IMR-90 (cell line): Measurements from ENCODE around the gene EMX1. TPM values are rescaled to one million over a fixed set of nuclear protein-coding genes. Genes with fewer than 3 reads are reported as not detected.

Experiments used
- ATAC-seq: fragments of 200-7000 bp; cut with Tn5 transposase; 2 replicates; pipeline ENCODE4 v1.9.1; 2020; ENCODE audit warnings: low read depth, mild to moderate bottlenecking, moderate library complexity
- BruUV-seq: library from RNA; stranded (reverse); fragments of 400-500 nt; replicated peaks from 2 replicates; lab custom pipeline; 2021; lab: Mats Ljungman, UMichigan
- CTCF ChIA-PET: fragments of 300-600 bp; formaldehyde crosslinking; extraction: SDS; loops from one replicate; lab custom pipeline; 2021; ENCODE audit warnings: antibody characterized with exemption; lab: Yijun Ruan, JAX
- POLR2A ChIA-PET: fragments of 300-600 bp; sonication (Branson Sonifier 250); formaldehyde crosslinking; loops from one replicate; lab custom pipeline; 2022; ENCODE audit warnings: antibody characterized with exemption; ENCODE audit not compliant: unreplicated experiment; lab: Charles Lee
- DNase-seq: peaks from one replicate; pipeline ENCODE4 v3.0.0; 2013
- H2AFZ ChIP-seq: replicated peaks from 2 replicates; pipeline ENCODE3; 2013; ENCODE audit warnings: low read length, mild to moderate bottlenecking; ENCODE audit not compliant: poor library complexity
- H2AK5ac ChIP-seq: 2 replicates; pipeline ENCODE4 v1.6.1; 2013; ENCODE audit warnings: low read depth, low read length, inconsistent platforms
- H2AK9ac ChIP-seq: replicated peaks from 2 replicates; pipeline ENCODE3; 2013; ENCODE audit warnings: mild to moderate bottlenecking, low read depth, low read length, moderate library complexity; ENCODE audit not compliant: poor library complexity
- H2BK120ac ChIP-seq: 2 replicates; pipeline ENCODE4 v1.6.1; 2013; ENCODE audit warnings: low read depth, low read length, inconsistent platforms
- H2BK15ac ChIP-seq: 3 replicates; pipeline ENCODE4 v1.6.1; 2013; ENCODE audit warnings: low read depth, low read length, inconsistent platforms
- H2BK20ac ChIP-seq: 2 replicates; pipeline ENCODE4 v1.6.1; 2013; ENCODE audit warnings: low read depth, mild to moderate bottlenecking, inconsistent platforms, low read length, moderate library complexity
- H2BK5ac ChIP-seq: 2 replicates; pipeline ENCODE4 v1.6.1; 2013; ENCODE audit warnings: mild to moderate bottlenecking, low read depth, low read length, inconsistent platforms; ENCODE audit not compliant: poor library complexity, severe bottlenecking
- H3K14ac ChIP-seq: replicated peaks from 2 replicates; pipeline ENCODE4 v1.6.1; 2013; ENCODE audit warnings: low read depth, low read length, inconsistent platforms
- H3K18ac ChIP-seq: 2 replicates; pipeline ENCODE4 v1.6.1; 2013; ENCODE audit warnings: low read depth, low read length, control low read depth
- H3K23ac ChIP-seq: 2 replicates; pipeline ENCODE4 v1.6.1; 2013; ENCODE audit warnings: low read depth, low read length, inconsistent platforms
- H3K27ac ChIP-seq: 2 replicates; pipeline ENCODE4 v1.5.1; 2013; ENCODE audit warnings: mild to moderate bottlenecking, control low read depth, low read length; ENCODE audit not compliant: insufficient read depth
- H3K27me3 ChIP-seq: 2 replicates; pipeline ENCODE4 v1.6.1; 2013; ENCODE audit warnings: low read length; ENCODE audit not compliant: control insufficient read depth, insufficient read depth
- H3K36me3 ChIP-seq: 2 replicates; pipeline ENCODE4 v1.6.1; 2013; ENCODE audit warnings: low read length, mixed read lengths; ENCODE audit not compliant: control insufficient read depth, insufficient read depth
- H3K4ac ChIP-seq: 2 replicates; pipeline ENCODE4 v1.6.1; 2013; ENCODE audit warnings: low read depth, low read length, inconsistent platforms
- H3K4me1 ChIP-seq: 2 replicates; pipeline ENCODE4 v1.6.1; 2013; ENCODE audit warnings: low read length, mixed read lengths; ENCODE audit not compliant: control insufficient read depth, insufficient read depth
- H3K4me2 ChIP-seq: 2 replicates; pipeline ENCODE4 v1.6.1; 2013; ENCODE audit warnings: low read depth, mild to moderate bottlenecking, control low read depth, low read length, moderate library complexity
- H3K4me3 ChIP-seq: 2 replicates; pipeline ENCODE4 v1.5.1; 2013; ENCODE audit warnings: low read depth, mild to moderate bottlenecking, control low read depth, low read length, moderate library complexity; ENCODE audit not compliant: insufficient read depth
- H3K56ac ChIP-seq: 2 replicates; pipeline ENCODE4 v1.6.1; 2013; ENCODE audit warnings: low read length, inconsistent platforms; ENCODE audit not compliant: insufficient read depth; ENCODE audit errors: extremely low read depth
- H3K79me1 ChIP-seq, 2 experiments: 2 replicates each; pipeline ENCODE4 v1.6.1; 2013; ENCODE audit warnings: low read length in 2 of 2, inconsistent platforms in 1 of 2, low read depth in 1 of 2
- H3K9ac ChIP-seq: 2 replicates; pipeline ENCODE4 v1.6.1; 2013; ENCODE audit warnings: low read depth, low read length, control low read depth
- H3K9me1 ChIP-seq: 2 replicates; pipeline ENCODE4 v1.6.1; 2013; ENCODE audit warnings: low read length, inconsistent platforms; ENCODE audit not compliant: insufficient read depth
- H3K9me3 ChIP-seq: 2 replicates; pipeline ENCODE4 v1.6.1; 2013; ENCODE audit warnings: low read length; ENCODE audit not compliant: control insufficient read depth, insufficient read depth
- H4K20me1 ChIP-seq: 2 replicates; pipeline ENCODE4 v1.6.1; 2013; ENCODE audit warnings: low read length, inconsistent platforms; ENCODE audit not compliant: insufficient read depth
- H4K5ac ChIP-seq: 2 replicates; pipeline ENCODE4 v1.6.1; 2013; ENCODE audit warnings: mild to moderate bottlenecking, low read depth, low read length, control low read depth
- H4K8ac ChIP-seq, 2 experiments: 2 replicates each; pipeline ENCODE4 v1.6.1; 2013; ENCODE audit warnings: low read depth in 2 of 2, low read length in 2 of 2, control low read depth in 1 of 2, inconsistent platforms in 1 of 2
- H4K91ac ChIP-seq: 2 replicates; pipeline ENCODE4 v1.6.1; 2013; ENCODE audit warnings: low read depth, low read length, inconsistent platforms; ENCODE audit not compliant: insufficient read depth
- BHLHE40 ChIP-seq: fragments of 150-350 bp; IDR thresholded peaks from 2 replicates; pipeline ENCODE4 v1.6.1; 2016; ENCODE audit warnings: mild to moderate bottlenecking, low read depth, low read length
- CEBPB ChIP-seq: IDR thresholded peaks from 2 replicates; pipeline ENCODE4 v1.6.1; 2012; ENCODE audit warnings: low read depth, low read length, improper control_type of control experiment
- CHD1 ChIP-seq: IDR thresholded peaks from 2 replicates; pipeline ENCODE4 v1.6.1; 2012; ENCODE audit warnings: low read depth, low read length, improper control_type of control experiment
- FOS ChIP-seq: fragments of 150-350 bp; IDR thresholded peaks from 2 replicates; pipeline ENCODE4 v1.6.1; 2016; ENCODE audit warnings: low read depth, low read length
- MAFK ChIP-seq: IDR thresholded peaks from 2 replicates; pipeline ENCODE4 v1.6.1; 2012; ENCODE audit warnings: low read depth, low read length, improper control_type of control experiment
- MAZ ChIP-seq: IDR thresholded peaks from 2 replicates; pipeline ENCODE4 v1.6.1; 2012; ENCODE audit warnings: low read depth, mild to moderate bottlenecking, low read length, improper control_type of control experiment, moderate library complexity, borderline replicate concordance
- MXI1 ChIP-seq: IDR thresholded peaks from 2 replicates; pipeline ENCODE4 v1.6.1; 2012; ENCODE audit warnings: low read depth, mild to moderate bottlenecking, low read length, moderate library complexity, borderline replicate concordance
- NFE2L2 ChIP-seq: fragments of 150-350 bp; IDR thresholded peaks from 2 replicates; pipeline ENCODE4 v1.6.1; 2016; ENCODE audit warnings: low read depth, mild to moderate bottlenecking, low read length
- POLR2A ChIP-seq: IDR thresholded peaks from 2 replicates; pipeline ENCODE4 v1.6.1; 2012; ENCODE audit warnings: mild to moderate bottlenecking, low read depth, low read length
- RAD21 ChIP-seq: IDR thresholded peaks from 2 replicates; pipeline ENCODE4 v1.6.1; 2012; ENCODE audit warnings: low read length, improper control_type of control experiment
- RCOR1 ChIP-seq: IDR thresholded peaks from 2 replicates; pipeline ENCODE4 v1.6.1; 2012; ENCODE audit warnings: mild to moderate bottlenecking, low read length, improper control_type of control experiment; ENCODE audit not compliant: insufficient replicate concordance
- RFX5 ChIP-seq: IDR thresholded peaks from 2 replicates; pipeline ENCODE4 v1.8.0; 2012; ENCODE audit warnings: low read depth, mild to moderate bottlenecking, low read length, moderate library complexity
- SMC3 ChIP-seq: fragments of 150-350 bp; IDR thresholded peaks from 2 replicates; pipeline ENCODE4 v1.6.1; 2016; ENCODE audit warnings: low read depth, mild to moderate bottlenecking, antibody characterized with exemption, low read length, moderate library complexity
- WGBS, 2 experiments: methylation state at CpG; one replicate each; pipeline versions ENCODE4 v1.1.5 to v1.1.7; 2013; ENCODE audit warnings: missing lambda C conversion rate in 2 of 2; ENCODE audit not compliant: insufficient read length in 1 of 2; ENCODE audit errors: extremely low coverage in 2 of 2; 5-methylcytosine and 5-hydroxymethylcytosine counted together
- dilution Hi-C: fragments of 300-500 bp; cut with HindIII; formaldehyde crosslinking; loops from one replicate; pipeline ENCODE4 v1.14.3; 2018; ENCODE audit warnings: low sequenced_read_pairs; ENCODE audit not compliant: unreplicated experiment
- in situ Hi-C: fragments of 300-500 bp; cut with MboI; formaldehyde crosslinking; loops from 3 replicates; pipeline ENCODE4 v1.14.3; 2019; ENCODE audit warnings: low sequenced_read_pairs, inconsistent platforms, mixed read lengths
- intact Hi-C: fragments of 100-400 bp; cut with micrococcal nuclease; formaldehyde crosslinking; loops from 2 replicates; pipeline ENCODE4 v1.10.0; 2022
- polyA plus RNA-seq, 3 experiments: library from polyadenylated mRNA; depleted of rRNA; stranded (reverse); fragments of >200 nt; gene quantifications; 2 replicates each; pipeline ENCODE4 v1.2.3, GENCODE V29; 2012; ENCODE audit warnings: low replicate concordance in 1 of 3
- total RNA-seq: library from RNA; depleted of rRNA; stranded (reverse); fragments of >200 nt; gene quantifications from 2 replicates; pipeline ENCODE4 v1.2.3, GENCODE V29; 2012
- TF ChIP-seq, protein P1 (sequence below): fragments of 150-350 bp; IDR thresholded peaks from 2 replicates; pipeline ENCODE4 v1.6.1; 2017; ENCODE audit warnings: mild to moderate bottlenecking, antibody characterized with exemption, low read length, low read depth
- TF ChIP-seq, protein P2 (sequence below): conservative IDR thresholded peaks from 2 replicates; pipeline ENCODE4 v1.5.1; 2012; ENCODE audit warnings: mild to moderate bottlenecking, low read depth, low read length, improper control_type of control experiment

EMX1 gene
- total and polyA plus RNA-seq, 2 of the 4 experiments (the other 2 are of a cell fraction): not detected

DNA sequence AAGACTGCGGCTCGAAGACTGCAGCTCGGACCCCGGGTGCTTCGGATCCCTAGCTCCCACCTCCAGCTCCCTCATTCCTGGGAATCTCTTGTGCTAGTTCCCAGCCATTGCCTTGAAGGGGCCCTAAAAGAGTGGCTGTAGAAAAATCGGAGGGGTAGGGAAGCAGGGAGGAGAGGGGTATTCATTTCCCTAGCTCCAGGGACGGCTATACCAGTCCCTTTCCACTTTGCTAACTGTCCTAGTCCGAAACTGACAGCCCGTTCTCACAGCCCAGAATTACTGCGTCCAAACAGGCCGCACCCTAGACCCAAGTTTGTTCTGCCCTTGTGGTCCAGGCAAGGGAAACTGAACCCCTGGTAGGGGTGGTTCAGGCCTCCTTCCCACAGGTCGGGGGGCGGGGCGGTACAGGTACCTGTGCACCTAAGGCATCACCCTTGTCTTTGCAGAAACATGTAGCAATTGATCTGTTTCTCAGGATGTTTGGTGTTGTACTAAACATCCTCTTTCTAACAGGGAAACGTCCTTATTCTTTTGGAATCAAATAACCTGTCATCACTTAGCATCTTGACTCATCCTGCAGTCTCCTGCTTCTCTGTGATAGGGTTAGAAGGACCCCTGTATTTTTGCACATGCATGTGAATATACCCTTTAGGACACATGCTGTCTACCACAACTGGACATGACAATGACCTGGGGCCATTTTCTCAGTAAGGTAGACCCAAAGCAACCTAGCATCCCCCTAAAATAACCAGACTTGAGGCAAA is 4.0 kb downstream of the EMX1 start:
- H3K4ac ChIP-seq: no peak overlapping the region
- no peak overlapping the region for H2AK9ac ChIP-seq
- H4K8ac ChIP-seq: no peak overlapping the region
- H3K56ac ChIP-seq: no peak overlapping the region
- no peak overlapping the region for H2AFZ ChIP-seq
- no peak overlapping the region for H2BK5ac ChIP-seq
- BruUV-seq: no TSS peak
- POLR2A ChIA-PET: no interaction called here
- in situ Hi-C loops (no loop called here), dilution Hi-C loops (no loop called here), intact Hi-C loops (no loop called here)
- H3K9me3 ChIP-seq: peaks cover 25% of the 10 kb centered on the region
- no peak for DNase-seq
- H3K27me3 ChIP-seq: peaks cover 98% of the 10 kb centered on the region
- H3K18ac ChIP-seq: no peak overlapping the region
- H3K4me2 ChIP-seq: no peak overlapping the region
- ATAC-seq: no peak
- H3K14ac ChIP-seq: no peak overlapping the region
- no peak overlapping the region for H3K9ac ChIP-seq
- peaks cover 2% of the 10 kb centered on the region; the same call in 1 of the 2 replicates for H3K4me1 ChIP-seq
- no peaks in the 10 kb centered on the region for H3K9me1 ChIP-seq
- H2BK120ac ChIP-seq: no peak overlapping the region
- no peak overlapping the region for H2BK15ac ChIP-seq
- H3K23ac ChIP-seq: no peak overlapping the region
- H3K4me3 ChIP-seq: no peak overlapping the region
- no peak overlapping the region for H2BK20ac ChIP-seq
- no peaks in the 10 kb centered on the region for H3K79me1 ChIP-seq
- no peaks in the 10 kb centered on the region for H3K36me3 ChIP-seq
- no peak for TF ChIP-seq CEBPB
- no peak for TF ChIP-seq RAD21
- TF ChIP-seq RFX5: no peak
- TF ChIP-seq MAZ: no peak
- TF ChIP-seq NFE2L2: no peak
- TF ChIP-seq MXI1: no peak
- no peak for TF ChIP-seq FOS
- no peak for TF ChIP-seq CHD1
- no peak for TF ChIP-seq SMC3
- TF ChIP-seq, protein P1, sequence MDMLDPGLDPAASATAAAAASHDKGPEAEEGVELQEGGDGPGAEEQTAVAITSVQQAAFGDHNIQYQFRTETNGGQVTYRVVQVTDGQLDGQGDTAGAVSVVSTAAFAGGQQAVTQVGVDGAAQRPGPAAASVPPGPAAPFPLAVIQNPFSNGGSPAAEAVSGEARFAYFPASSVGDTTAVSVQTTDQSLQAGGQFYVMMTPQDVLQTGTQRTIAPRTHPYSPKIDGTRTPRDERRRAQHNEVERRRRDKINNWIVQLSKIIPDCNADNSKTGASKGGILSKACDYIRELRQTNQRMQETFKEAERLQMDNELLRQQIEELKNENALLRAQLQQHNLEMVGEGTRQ: no peak
- TF ChIP-seq RCOR1: no peak
- TF ChIP-seq, protein P2, sequence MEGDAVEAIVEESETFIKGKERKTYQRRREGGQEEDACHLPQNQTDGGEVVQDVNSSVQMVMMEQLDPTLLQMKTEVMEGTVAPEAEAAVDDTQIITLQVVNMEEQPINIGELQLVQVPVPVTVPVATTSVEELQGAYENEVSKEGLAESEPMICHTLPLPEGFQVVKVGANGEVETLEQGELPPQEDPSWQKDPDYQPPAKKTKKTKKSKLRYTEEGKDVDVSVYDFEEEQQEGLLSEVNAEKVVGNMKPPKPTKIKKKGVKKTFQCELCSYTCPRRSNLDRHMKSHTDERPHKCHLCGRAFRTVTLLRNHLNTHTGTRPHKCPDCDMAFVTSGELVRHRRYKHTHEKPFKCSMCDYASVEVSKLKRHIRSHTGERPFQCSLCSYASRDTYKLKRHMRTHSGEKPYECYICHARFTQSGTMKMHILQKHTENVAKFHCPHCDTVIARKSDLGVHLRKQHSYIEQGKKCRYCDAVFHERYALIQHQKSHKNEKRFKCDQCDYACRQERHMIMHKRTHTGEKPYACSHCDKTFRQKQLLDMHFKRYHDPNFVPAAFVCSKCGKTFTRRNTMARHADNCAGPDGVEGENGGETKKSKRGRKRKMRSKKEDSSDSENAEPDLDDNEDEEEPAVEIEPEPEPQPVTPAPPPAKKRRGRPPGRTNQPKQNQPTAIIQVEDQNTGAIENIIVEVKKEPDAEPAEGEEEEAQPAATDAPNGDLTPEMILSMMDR: no peak
- TF ChIP-seq MAFK: no peak
- no peak for TF ChIP-seq BHLHE40
- TF ChIP-seq POLR2A: no peak
- CTCF ChIA-PET: no interaction called here
- no peak overlapping the region for H4K5ac ChIP-seq
- peaks cover 40% of the 10 kb centered on the region; the same call in 1 of the 2 replicates for H4K20me1 ChIP-seq
- H4K91ac ChIP-seq: no peak overlapping the region
- no peak overlapping the region for H2AK5ac ChIP-seq
- 20% methylated on average over 1 of the region's 15 CpGs; no CpG with 5 or more reads in 1 of the 2 experiments for WGBS, 2 experiments
- no peak overlapping the region for H3K27ac ChIP-seq
